Sigmoid colon (tissue), 4 donors: ENCODE data around the gene ARHGAP36.

Experiments
- EP300 ChIP-seq, 4 donors: sonication (generic); formaldehyde crosslinking; IDR thresholded peaks; one replicate each; pipeline ENCODE4 v1.6.1; 2017; ENCODE audit warnings: antibody characterized with exemption in 4 of 4
- POLR2A ChIP-seq, 2 donors: fragments of 450-650 bp; IDR thresholded peaks; one replicate each; pipeline ENCODE4 v1.6.1; 2016; ENCODE audit warnings: antibody characterized with exemption in 2 of 2, mild to moderate bottlenecking in 2 of 2, moderate library complexity in 2 of 2
- POLR2AphosphoS5 ChIP-seq, 4 donors: sonication (generic); formaldehyde crosslinking; IDR thresholded peaks; one replicate each; pipeline ENCODE4 v1.6.1; 2017; ENCODE audit warnings: antibody characterized with exemption in 4 of 4
- TF ChIP-seq, protein P1 (sequence below), 4 experiments: fragments of 450-650 bp in 3 of 4; fragments of 200-600 bp in 1 of 4; IDR thresholded peaks; one replicate each; pipeline ENCODE4 v1.5.1; 2016 to 2019; ENCODE audit warnings: antibody characterized with exemption in 4 of 4, mild to moderate bottlenecking in 3 of 4, moderate library complexity in 2 of 4

DNA sequence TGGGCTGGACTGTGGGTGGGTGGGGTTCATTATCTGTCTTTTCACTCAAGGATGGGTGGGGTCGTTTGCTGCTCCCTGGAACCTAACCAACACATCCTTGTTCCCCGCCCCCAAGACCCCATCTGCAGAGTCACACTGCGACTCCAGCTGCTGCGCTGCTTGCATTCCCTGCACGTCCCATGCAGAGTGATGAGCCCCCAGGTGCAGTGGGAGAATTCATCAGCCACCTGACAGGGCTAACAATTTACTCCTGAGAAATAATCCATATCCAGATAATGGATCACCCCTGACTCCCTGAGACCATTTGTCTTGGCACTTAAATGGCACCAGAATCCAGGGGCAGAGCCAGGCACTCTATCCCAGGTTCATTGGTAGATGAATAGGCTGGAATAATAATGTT, 12.4 kb upstream of the ARHGAP36 start:
- TF ChIP-seq, protein P1, sequence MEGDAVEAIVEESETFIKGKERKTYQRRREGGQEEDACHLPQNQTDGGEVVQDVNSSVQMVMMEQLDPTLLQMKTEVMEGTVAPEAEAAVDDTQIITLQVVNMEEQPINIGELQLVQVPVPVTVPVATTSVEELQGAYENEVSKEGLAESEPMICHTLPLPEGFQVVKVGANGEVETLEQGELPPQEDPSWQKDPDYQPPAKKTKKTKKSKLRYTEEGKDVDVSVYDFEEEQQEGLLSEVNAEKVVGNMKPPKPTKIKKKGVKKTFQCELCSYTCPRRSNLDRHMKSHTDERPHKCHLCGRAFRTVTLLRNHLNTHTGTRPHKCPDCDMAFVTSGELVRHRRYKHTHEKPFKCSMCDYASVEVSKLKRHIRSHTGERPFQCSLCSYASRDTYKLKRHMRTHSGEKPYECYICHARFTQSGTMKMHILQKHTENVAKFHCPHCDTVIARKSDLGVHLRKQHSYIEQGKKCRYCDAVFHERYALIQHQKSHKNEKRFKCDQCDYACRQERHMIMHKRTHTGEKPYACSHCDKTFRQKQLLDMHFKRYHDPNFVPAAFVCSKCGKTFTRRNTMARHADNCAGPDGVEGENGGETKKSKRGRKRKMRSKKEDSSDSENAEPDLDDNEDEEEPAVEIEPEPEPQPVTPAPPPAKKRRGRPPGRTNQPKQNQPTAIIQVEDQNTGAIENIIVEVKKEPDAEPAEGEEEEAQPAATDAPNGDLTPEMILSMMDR (IDR thresholded peaks at IDR 0.05), result no peak
- no peak for TF ChIP-seq POLR2A (IDR thresholded peaks at IDR 0.05)
- no peak for TF ChIP-seq POLR2AphosphoS5 (IDR thresholded peaks at IDR 0.05)
- no peak for TF ChIP-seq EP300 (IDR thresholded peaks at IDR 0.05)
